Neural cell (in vitro differentiated cells): ENCODE data around the gene NCKAP5. TPM values are rescaled to one million over a fixed set of nuclear protein-coding genes. Genes with fewer than 3 reads are reported as not detected.

Experiments
- H2AFZ ChIP-seq: fragments of 200-600, 300-800 bp; sonication (generic), shearing (Covaris generic); 2 replicates; pipeline ENCODE4 v1.6.0; 2014; ENCODE audit warnings: low read depth, mild to moderate bottlenecking, antibody characterized with exemption, low read length, moderate library complexity
- H3F3A ChIP-seq: fragments of 200-600 bp; shearing (Covaris generic); 2 replicates; pipeline ENCODE4 v1.6.1; 2016; ENCODE audit warnings: mild to moderate bottlenecking, moderate library complexity, mixed read lengths, antibody characterized with exemption, low read length; ENCODE audit not compliant: insufficient read depth, poor library complexity, severe bottlenecking
- H3K27ac ChIP-seq: fragments of 200-600, 300-800 bp; sonication (generic), shearing (Covaris generic); 2 replicates; pipeline ENCODE4 v1.5.1; 2014; ENCODE audit warnings: mild to moderate bottlenecking, low read length, moderate library complexity
- H3K27me3 ChIP-seq: fragments of 300-800, 200-600 bp; sonication (generic), shearing (Covaris generic); 2 replicates; pipeline ENCODE4 v1.6.0; 2014; ENCODE audit warnings: mild to moderate bottlenecking, low read depth, low read length, moderate library complexity; ENCODE audit not compliant: insufficient read depth
- H3K36me3 ChIP-seq: fragments of 300-800, 200-600 bp; sonication (generic), shearing (Covaris generic); 2 replicates; pipeline ENCODE4 v1.5.1; 2014; ENCODE audit warnings: mild to moderate bottlenecking, antibody characterized with exemption, low read length, moderate library complexity; ENCODE audit not compliant: insufficient read depth
- H3K4me2 ChIP-seq: fragments of 300-800, 200-600 bp; sonication (generic), shearing (Covaris generic); 2 replicates; pipeline ENCODE4 v1.6.0; 2014; ENCODE audit warnings: mild to moderate bottlenecking, low read length
- H3K4me3 ChIP-seq: fragments of 300-800, 200-600 bp; sonication (generic), shearing (Covaris generic); 2 replicates; pipeline ENCODE4 v1.5.1; 2014; ENCODE audit warnings: mild to moderate bottlenecking, low read length, moderate library complexity
- H3K79me2 ChIP-seq: fragments of 200-600 bp; shearing (Covaris generic); replicated peaks from 2 replicates; pipeline ENCODE4 v1.6.0; 2014; ENCODE audit warnings: mild to moderate bottlenecking, low read length, moderate library complexity; ENCODE audit not compliant: insufficient read depth
- H3K9ac ChIP-seq: fragments of 300-800, 200-600 bp; sonication (generic), shearing (Covaris generic); 2 replicates; pipeline ENCODE4 v1.6.1; 2016; ENCODE audit warnings: mild to moderate bottlenecking, low read length, mixed read lengths
- H3K9me2 ChIP-seq: fragments of 200-600 bp; shearing (Covaris generic); 2 replicates; pipeline ENCODE4 v1.6.1; 2016; ENCODE audit warnings: mild to moderate bottlenecking, low read length, mixed read lengths; ENCODE audit not compliant: insufficient read depth
- H3K9me3 ChIP-seq: fragments of 200-600, 300-800 bp; sonication (generic), shearing (Covaris generic); 2 replicates; pipeline ENCODE4 v1.6.1; 2016; ENCODE audit warnings: mild to moderate bottlenecking, mixed run types, low read length, moderate library complexity, mixed read lengths
- H4K20me1 ChIP-seq: fragments of 200-600 bp; shearing (Covaris generic); 2 replicates; pipeline ENCODE4 v1.6.1; 2016; ENCODE audit warnings: mild to moderate bottlenecking, mixed run types; ENCODE audit not compliant: insufficient read depth
- CTCF ChIP-seq: fragments of 450-650 bp; IDR thresholded peaks from 2 replicates; pipeline ENCODE4 v1.5.1; 2014; ENCODE audit warnings: antibody characterized with exemption, mild to moderate bottlenecking, moderate library complexity; ENCODE audit not compliant: poor library complexity, severe bottlenecking
- EP300 ChIP-seq: fragments of 450-650 bp; conservative IDR thresholded peaks from 2 replicates; pipeline ENCODE4 v1.6.1; 2014; ENCODE audit warnings: antibody characterized with exemption, mild to moderate bottlenecking, moderate library complexity; ENCODE audit not compliant: poor library complexity, severe bottlenecking
- EZH2 ChIP-seq: fragments of 200-600, 300-800 bp; shearing (Covaris generic), sonication (generic); IDR thresholded peaks from 2 replicates; pipeline ENCODE4 v1.6.1; 2014; ENCODE audit warnings: antibody characterized with exemption, low read length, borderline replicate concordance, mild to moderate bottlenecking; ENCODE audit not compliant: insufficient read depth, poor library complexity, severe bottlenecking
- MXI1 ChIP-seq: fragments of 450-650 bp; conservative IDR thresholded peaks from 2 replicates; pipeline ENCODE4 v1.6.1; 2014; ENCODE audit warnings: antibody characterized with exemption, mild to moderate bottlenecking; ENCODE audit not compliant: poor library complexity, severe bottlenecking
- POLR2AphosphoS5 ChIP-seq: IDR thresholded peaks from 2 replicates; pipeline ENCODE4 v1.6.1; 2012
- RAD21 ChIP-seq: fragments of 450-650 bp; conservative IDR thresholded peaks from 2 replicates; pipeline ENCODE4 v1.6.1; 2014; ENCODE audit warnings: antibody characterized with exemption, mild to moderate bottlenecking, moderate library complexity
- SMC3 ChIP-seq: fragments of 450-650 bp; conservative IDR thresholded peaks from 2 replicates; pipeline ENCODE4 v1.6.1; 2014; ENCODE audit warnings: antibody characterized with exemption, mild to moderate bottlenecking, moderate library complexity; ENCODE audit not compliant: poor library complexity
- TAF1 ChIP-seq: IDR thresholded peaks from 2 replicates; pipeline ENCODE4 v1.6.1; 2012; ENCODE audit warnings: low read depth
- polyA plus RNA-seq: library from polyadenylated mRNA; depleted of rRNA; stranded (reverse); fragments of >200 nt; gene quantifications from 2 replicates; pipeline ENCODE4 v1.2.3, GENCODE V29; 2014
- TF ChIP-seq, protein P1 (sequence below): IDR thresholded peaks from 2 replicates; pipeline ENCODE4 v1.6.1; 2012; ENCODE audit warnings: borderline replicate concordance

The NCKAP5 gene
- polyA plus RNA-seq, 1 donor from 2014 or later: 2.4 TPM

DNA sequence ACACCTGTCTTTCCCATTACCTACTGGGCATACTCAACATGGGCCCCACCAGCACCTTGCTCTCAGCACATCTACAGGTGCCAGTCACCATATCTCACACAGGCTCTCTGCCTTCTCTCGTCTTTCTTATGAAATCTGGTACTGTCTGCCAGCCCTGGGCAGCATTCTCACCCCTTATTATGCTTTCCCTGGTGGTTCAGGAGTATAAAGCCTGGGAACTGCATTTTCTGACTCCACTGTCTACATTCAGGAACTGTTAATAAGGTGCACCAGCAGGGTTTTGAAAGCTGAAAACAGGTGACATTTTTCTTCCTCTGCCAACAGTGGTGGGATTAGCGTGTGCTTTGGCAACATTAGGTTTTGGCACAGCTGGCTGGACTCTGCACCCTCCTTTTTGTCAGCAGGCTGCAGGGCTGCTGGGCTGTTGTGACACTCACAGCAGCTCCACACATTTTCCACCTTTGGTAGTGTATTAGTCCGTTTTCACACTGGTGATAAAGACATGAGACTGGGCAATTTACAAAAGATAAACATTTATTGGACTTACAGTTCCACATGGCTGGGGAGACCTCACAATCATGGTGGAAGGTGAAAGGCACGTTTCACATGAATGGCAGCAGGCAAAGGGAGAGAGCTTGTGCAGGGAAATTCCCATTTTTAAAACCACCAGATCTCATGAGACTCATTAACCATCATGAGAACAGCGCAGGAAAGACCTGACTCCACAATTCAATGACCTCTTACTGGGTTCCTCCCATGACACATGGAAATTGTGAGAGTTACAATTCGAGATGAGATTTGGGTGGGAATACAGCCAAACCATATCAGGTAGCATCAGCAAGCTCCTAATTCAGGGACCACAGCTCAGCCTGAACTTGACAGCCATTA is 555.2 kb downstream of the NCKAP5 start:
- TF ChIP-seq SMC3 (no peak), CTCF (no peak), MXI1 (no peak), RAD21 (no peak), TAF1 (no peak), EZH2 (no peak), EP300 (no peak), POLR2AphosphoS5 (no peak)
- TF ChIP-seq, protein P1, sequence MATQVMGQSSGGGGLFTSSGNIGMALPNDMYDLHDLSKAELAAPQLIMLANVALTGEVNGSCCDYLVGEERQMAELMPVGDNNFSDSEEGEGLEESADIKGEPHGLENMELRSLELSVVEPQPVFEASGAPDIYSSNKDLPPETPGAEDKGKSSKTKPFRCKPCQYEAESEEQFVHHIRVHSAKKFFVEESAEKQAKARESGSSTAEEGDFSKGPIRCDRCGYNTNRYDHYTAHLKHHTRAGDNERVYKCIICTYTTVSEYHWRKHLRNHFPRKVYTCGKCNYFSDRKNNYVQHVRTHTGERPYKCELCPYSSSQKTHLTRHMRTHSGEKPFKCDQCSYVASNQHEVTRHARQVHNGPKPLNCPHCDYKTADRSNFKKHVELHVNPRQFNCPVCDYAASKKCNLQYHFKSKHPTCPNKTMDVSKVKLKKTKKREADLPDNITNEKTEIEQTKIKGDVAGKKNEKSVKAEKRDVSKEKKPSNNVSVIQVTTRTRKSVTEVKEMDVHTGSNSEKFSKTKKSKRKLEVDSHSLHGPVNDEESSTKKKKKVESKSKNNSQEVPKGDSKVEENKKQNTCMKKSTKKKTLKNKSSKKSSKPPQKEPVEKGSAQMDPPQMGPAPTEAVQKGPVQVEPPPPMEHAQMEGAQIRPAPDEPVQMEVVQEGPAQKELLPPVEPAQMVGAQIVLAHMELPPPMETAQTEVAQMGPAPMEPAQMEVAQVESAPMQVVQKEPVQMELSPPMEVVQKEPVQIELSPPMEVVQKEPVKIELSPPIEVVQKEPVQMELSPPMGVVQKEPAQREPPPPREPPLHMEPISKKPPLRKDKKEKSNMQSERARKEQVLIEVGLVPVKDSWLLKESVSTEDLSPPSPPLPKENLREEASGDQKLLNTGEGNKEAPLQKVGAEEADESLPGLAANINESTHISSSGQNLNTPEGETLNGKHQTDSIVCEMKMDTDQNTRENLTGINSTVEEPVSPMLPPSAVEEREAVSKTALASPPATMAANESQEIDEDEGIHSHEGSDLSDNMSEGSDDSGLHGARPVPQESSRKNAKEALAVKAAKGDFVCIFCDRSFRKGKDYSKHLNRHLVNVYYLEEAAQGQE: no peak
- Histone ChIP-seq H3K9me3 (no peaks in the 10 kb centered on the region), H3K9me2 (no peaks in the 10 kb centered on the region), H3K27ac (no peak overlapping the region), H4K20me1 (no peaks in the 10 kb centered on the region), H3K79me2 (no peaks in the 10 kb centered on the region), H2AFZ (no peak overlapping the region), H3K4me3 (no peak overlapping the region), H3K9ac (no peak overlapping the region), H3K27me3 (no peaks in the 10 kb centered on the region), H3K4me2 (no peak overlapping the region), H3F3A (no peaks in the 10 kb centered on the region), H3K36me3 (no peaks in the 10 kb centered on the region)

DNA sequence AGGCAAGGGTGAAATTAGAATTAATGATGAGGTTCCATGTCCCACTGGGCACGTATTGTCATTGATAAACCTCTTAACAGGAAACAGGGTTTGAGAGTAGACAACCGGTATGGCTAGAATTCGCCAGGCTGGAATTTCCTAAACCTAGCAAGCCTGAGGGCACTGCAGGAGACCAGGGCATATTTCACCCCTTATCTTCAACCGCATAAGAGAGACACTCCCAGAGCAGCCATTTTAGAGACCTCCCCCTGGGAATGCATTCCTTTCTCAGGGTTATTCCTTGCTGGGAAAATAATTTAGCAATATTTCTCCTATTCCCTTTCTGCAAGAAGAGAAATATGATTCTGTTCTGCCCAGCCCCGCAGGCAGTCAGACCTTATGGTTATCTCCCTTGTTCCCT is 563.6 kb downstream of the NCKAP5 start:
- H3K27ac ChIP-seq: no peak overlapping the region
- no peak overlapping the region for H2AFZ ChIP-seq
- H3F3A ChIP-seq: no peaks in the 10 kb centered on the region
- no peaks in the 10 kb centered on the region for H3K9me2 ChIP-seq
- no peaks in the 10 kb centered on the region for H3K9me3 ChIP-seq
- no peak overlapping the region for H3K4me2 ChIP-seq
- peaks cover 4% of the 10 kb centered on the region for H3K27me3 ChIP-seq
- no peak for TF ChIP-seq SMC3
- no peak for TF ChIP-seq POLR2AphosphoS5
- TF ChIP-seq RAD21: no peak
- no peak for TF ChIP-seq MXI1
- no peak for TF ChIP-seq EZH2
- no peak for TF ChIP-seq EP300
- TF ChIP-seq, protein P1: no peak
- no peak for TF ChIP-seq CTCF
- H3K9ac ChIP-seq: no peak overlapping the region
- H4K20me1 ChIP-seq: no peaks in the 10 kb centered on the region
- H3K4me3 ChIP-seq: no peak overlapping the region
- H3K79me2 ChIP-seq: no peaks in the 10 kb centered on the region
- H3K36me3 ChIP-seq: no peaks in the 10 kb centered on the region
